BLaER1 treated with 17β-estradiol and CSF1 and Interleukin-3, amounts not matched to agents 10 nM and 100 nM (cell line): ENCODE results near the gene PBX1.

Source experiments
- H3K27ac ChIP-seq, 11 experiments: shearing (Covaris generic); formaldehyde crosslinking; 2 replicates each; pipeline ENCODE4 v1.8.1; 2022
- H3K27me3 ChIP-seq, 11 experiments: shearing (Covaris generic); formaldehyde crosslinking; 2 replicates each; pipeline ENCODE4 v1.8.1; 2022
- H3K36me3 ChIP-seq, 11 experiments: shearing (Covaris generic); formaldehyde crosslinking; 2 replicates each; pipeline ENCODE4 v1.8.1; 2022
- H3K4me1 ChIP-seq, 10 experiments: shearing (Covaris generic); formaldehyde crosslinking; 2 replicates each; pipeline ENCODE4 v1.8.1; 2022
- H3K4me2 ChIP-seq, 11 experiments: shearing (Covaris generic); formaldehyde crosslinking; 2 replicates each; pipeline ENCODE4 v1.8.1; 2022
- H3K4me3 ChIP-seq, 10 experiments: shearing (Covaris generic); formaldehyde crosslinking; 2 replicates each; pipeline ENCODE4 v1.8.1; 2022
- H3K9ac ChIP-seq, 11 experiments: shearing (Covaris generic); formaldehyde crosslinking; 2 replicates each; pipeline ENCODE4 v1.8.1; 2022
- H3K9me3 ChIP-seq, 11 experiments: shearing (Covaris generic); formaldehyde crosslinking; replicated peaks in 1 of 11; 2 replicates each; pipeline ENCODE4 v1.8.1; 2022
- H4K20me1 ChIP-seq, 11 experiments: shearing (Covaris generic); formaldehyde crosslinking; 2 replicates each; pipeline ENCODE4 v1.8.1; 2022
- Cebpa-rat ChIP-seq, 11 experiments: shearing (Covaris generic); IDR thresholded peaks; 2 replicates each; pipeline ENCODE4 v1.8.1; 2022

Gene PBX1

GRCh38 chr1:164857439-164857838 is 298.5 kb downstream of the PBX1 start:
- TF ChIP-seq Cebpa-rat (IDR thresholded peaks at IDR 0.05) = no peak
- Histone ChIP-seq H3K4me1 (no peaks in the 10 kb centered on the region), H3K27ac (no peak overlapping the region), H3K36me3 (no peaks in the 10 kb centered on the region), H3K9ac (no peak overlapping the region), H3K9me3 (no peaks in the 10 kb centered on the region), H4K20me1 (no peaks in the 10 kb centered on the region), H3K4me3 (no peak overlapping the region), H3K4me2 (no peak overlapping the region), H3K27me3 (no peaks in the 10 kb centered on the region)

GRCh38 chr1:164858096-164858632 is 299.2 kb downstream of the PBX1 start:
- H3K36me3 ChIP-seq = no peaks in the 10 kb centered on the region
- H4K20me1 ChIP-seq = no peaks in the 10 kb centered on the region
- no peak overlapping the region for H3K4me2 ChIP-seq
- no peaks in the 10 kb centered on the region for H3K9me3 ChIP-seq
- no peak overlapping the region for H3K27ac ChIP-seq
- no peak for TF ChIP-seq Cebpa-rat (IDR thresholded peaks at IDR 0.05)
- H3K9ac ChIP-seq = no peak overlapping the region
- H3K27me3 ChIP-seq = no peaks in the 10 kb centered on the region
- H3K4me3 ChIP-seq = no peak overlapping the region
- no peaks in the 10 kb centered on the region for H3K4me1 ChIP-seq

GRCh38 chr1:164861632-164862031 is 302.6 kb downstream of the PBX1 start:
- no peak for TF ChIP-seq Cebpa-rat (IDR thresholded peaks at IDR 0.05)
- Histone ChIP-seq H4K20me1 (no peaks in the 10 kb centered on the region), H3K9me3 (no peaks in the 10 kb centered on the region), H3K27me3 (no peaks in the 10 kb centered on the region), H3K36me3 (no peaks in the 10 kb centered on the region), H3K9ac (no peak overlapping the region), H3K4me3 (no peak overlapping the region), H3K4me2 (no peak overlapping the region), H3K4me1 (no peaks in the 10 kb centered on the region), H3K27ac (no peak overlapping the region)

- Histone ChIP-seq H3K4me3 (no peak overlapping the region), H4K20me1 (no peaks in the 10 kb centered on the region), H3K4me1 (no peaks in the 10 kb centered on the region), H3K36me3 (no peaks in the 10 kb centered on the region), H3K9me3 (no peaks in the 10 kb centered on the region), H3K27ac (no peak overlapping the region), H3K27me3 (no peaks in the 10 kb centered on the region), H3K4me2 (no peak overlapping the region), H3K9ac (no peak overlapping the region)
- TF ChIP-seq Cebpa-rat (IDR thresholded peaks at IDR 0.05) = no peak
Observed at GRCh38 chr1:164863056-164863455, 304.1 kb downstream of the PBX1 start.

- H3K4me2 ChIP-seq = no peak overlapping the region
- H3K27ac ChIP-seq = no peak overlapping the region
- no peak overlapping the region for H3K9ac ChIP-seq
- H4K20me1 ChIP-seq = no peaks in the 10 kb centered on the region
- no peaks in the 10 kb centered on the region for H3K4me1 ChIP-seq
- H3K27me3 ChIP-seq = no peaks in the 10 kb centered on the region
- TF ChIP-seq Cebpa-rat (IDR thresholded peaks at IDR 0.05) = no peak
- H3K36me3 ChIP-seq = no peaks in the 10 kb centered on the region
- no peak overlapping the region for H3K4me3 ChIP-seq
- H3K9me3 ChIP-seq = no peaks in the 10 kb centered on the region
Observed at GRCh38 chr1:164864161-164864560, 305.2 kb downstream of the PBX1 start.

- H3K4me2 ChIP-seq = no peak overlapping the region
- TF ChIP-seq Cebpa-rat (IDR thresholded peaks at IDR 0.05) = no peak
Observed at GRCh38 chr1:164865385-164865784, 306.4 kb downstream of the PBX1 start.

GRCh38 chr1:164867590-164867989 is 308.6 kb downstream of the PBX1 start:
- Histone ChIP-seq H3K4me3 (no peak overlapping the region), H4K20me1 (no peaks in the 10 kb centered on the region), H3K4me2 (no peak overlapping the region), H3K36me3 (no peaks in the 10 kb centered on the region), H3K27me3 (no peaks in the 10 kb centered on the region), H3K9ac (no peak overlapping the region), H3K4me1 (no peaks in the 10 kb centered on the region), H3K27ac (no peak overlapping the region), H3K9me3 (no peaks in the 10 kb centered on the region)
- no peak for TF ChIP-seq Cebpa-rat (IDR thresholded peaks at IDR 0.05)

More at GRCh38 chr1:164865385-164865784, 306.4 kb downstream of the PBX1 start:
- Histone ChIP-seq H3K4me1 (no peaks in the 10 kb centered on the region), H3K36me3 (no peaks in the 10 kb centered on the region), H3K27me3 (no peaks in the 10 kb centered on the region), H3K9ac (no peak overlapping the region), H3K4me3 (no peak overlapping the region), H3K9me3 (no peaks in the 10 kb centered on the region), H4K20me1 (no peaks in the 10 kb centered on the region), H3K27ac (no peak overlapping the region)

GRCh38 chr1:164868990-164869389 is 310.0 kb downstream of the PBX1 start:
- H3K9ac ChIP-seq = no peak overlapping the region
- H3K4me1 ChIP-seq = no peaks in the 10 kb centered on the region
- H3K4me2 ChIP-seq = no peak overlapping the region
- H3K36me3 ChIP-seq = no peaks in the 10 kb centered on the region
- no peak overlapping the region for H3K27ac ChIP-seq
- no peaks in the 10 kb centered on the region for H4K20me1 ChIP-seq
- 0 out of 22 replicates have a peak, but pooled peaks of 1 of the 11 experiments have one; percentile 12 for TF ChIP-seq Cebpa-rat (IDR thresholded peaks at IDR 0.05)
- no peaks in the 10 kb centered on the region for H3K27me3 ChIP-seq
- no peaks in the 10 kb centered on the region for H3K9me3 ChIP-seq
- H3K4me3 ChIP-seq = no peak overlapping the region

- H3K9me3 ChIP-seq = no peaks in the 10 kb centered on the region
- no peak overlapping the region for H3K9ac ChIP-seq
- no peaks in the 10 kb centered on the region for H3K4me1 ChIP-seq
- H3K27me3 ChIP-seq = no peaks in the 10 kb centered on the region
- H4K20me1 ChIP-seq = no peaks in the 10 kb centered on the region
- H3K36me3 ChIP-seq = no peaks in the 10 kb centered on the region
- no peak for TF ChIP-seq Cebpa-rat (IDR thresholded peaks at IDR 0.05)
- H3K4me2 ChIP-seq = no peak overlapping the region
- H3K4me3 ChIP-seq = no peak overlapping the region
- H3K27ac ChIP-seq = no peak overlapping the region
Observed at GRCh38 chr1:164875518-164875917, 316.5 kb downstream of the PBX1 start.

- Histone ChIP-seq H3K36me3 (no peaks in the 10 kb centered on the region), H4K20me1 (no peaks in the 10 kb centered on the region), H3K4me2 (no peak overlapping the region), H3K27ac (no peak overlapping the region), H3K9me3 (no peaks in the 10 kb centered on the region), H3K27me3 (no peaks in the 10 kb centered on the region), H3K4me3 (no peak overlapping the region), H3K9ac (no peak overlapping the region), H3K4me1 (no peaks in the 10 kb centered on the region)
- TF ChIP-seq Cebpa-rat (IDR thresholded peaks at IDR 0.05) = no peak
Observed at GRCh38 chr1:164876398-164877116, 317.6 kb downstream of the PBX1 start.
